HepG2 (cell line): Measurements from ENCODE around the gene PSORS1C2. TPM values are rescaled to one million over a fixed set of nuclear protein-coding genes. Genes with fewer than 3 reads are reported as not detected.

Experiments used
- ATAC-seq: fragments of 200-7000 bp; cut with Tn5 transposase; 3 replicates; pipeline ENCODE4 v1.9.1; 2020; ENCODE audit warnings: mild to moderate bottlenecking, moderate library complexity
- BruUV-seq: library from RNA; stranded (reverse); fragments of 400-500 nt; replicated peaks from 2 replicates; lab custom pipeline; 2021; lab: Mats Ljungman, UMichigan
- CTCF ChIA-PET: fragments of 300-600 bp; formaldehyde crosslinking; extraction: SDS; loops from one replicate; lab custom pipeline; 2021; ENCODE audit warnings: low total read pairs, inconsistent platforms, low intra/inter-chr PET ratio; lab: Yijun Ruan, JAX
- POLR2A ChIA-PET: fragments of 350-600 bp; sonication (Branson Sonifier 250); formaldehyde crosslinking; loops from one replicate; lab custom pipeline; 2020; ENCODE audit warnings: antibody characterized with exemption, inconsistent platforms; lab: Yijun Ruan, JAX
- DNase-seq: peaks from one replicate; pipeline ENCODE4 v3.0.0-alpha.2; 2015; ENCODE audit warnings: low spot score
- FAIRE-seq: peaks from 3 replicates; lab custom pipeline; 2011; peaks lifted over from hg19 to GRCh38; lab: Jason Lieb, UNC
- H2AFZ ChIP-seq: one replicate; pipeline ENCODE4 v1.6.1; 2011; ENCODE audit warnings: low read length, inconsistent platforms
- H3K27ac ChIP-seq: fragments of 300-600 bp; 3 replicates; pipeline ENCODE4 v1.8.0; 2011; ENCODE audit warnings: mixed run types, mild to moderate bottlenecking, mixed read lengths, low read length, inconsistent platforms; ENCODE audit not compliant: insufficient read depth; ENCODE audit errors: extremely low read length
- H3K27me3 ChIP-seq, 2 experiments: fragments of 200-600 bp in 1 of 2; 2 replicates in 1 of 2; 3 replicates in 1 of 2; pipeline versions ENCODE4 v1.6.0 to v1.8.0; 2011; ENCODE audit warnings: low read length in 2 of 2, mild to moderate bottlenecking in 2 of 2, moderate library complexity in 2 of 2, inconsistent platforms in 1 of 2; ENCODE audit not compliant: insufficient read depth in 2 of 2, control insufficient read depth in 1 of 2
- H3K36me3 ChIP-seq, 2 experiments: fragments of 200-600 bp in 1 of 2; replicated peaks in 1 of 2; 2 replicates in 1 of 2; 3 replicates in 1 of 2; pipeline versions ENCODE4 v1.5.1 to v1.8.0; 2011; ENCODE audit warnings: low read length in 2 of 2, inconsistent platforms in 1 of 2; ENCODE audit not compliant: insufficient read depth in 2 of 2, control insufficient read depth in 1 of 2
- H3K4me1 ChIP-seq: 2 replicates; pipeline ENCODE4 v1.5.1; 2012; ENCODE audit warnings: low read length, inconsistent platforms; ENCODE audit not compliant: insufficient read depth
- H3K4me2 ChIP-seq: 2 replicates; pipeline ENCODE4 v1.6.0; 2011; ENCODE audit warnings: low read depth, low read length, inconsistent platforms
- H3K4me3 ChIP-seq, 3 experiments: fragments of 200-600 bp in 1 of 3; sonication (generic), shearing (Covaris generic) in 1 of 3; replicated peaks in 1 of 3; 2 replicates each; pipeline ENCODE4 v1.5.1; 2011 to 2016; ENCODE audit warnings: low read length in 3 of 3, inconsistent platforms in 2 of 3, low read depth in 2 of 3, mild to moderate bottlenecking in 2 of 3, control low read depth in 1 of 3, mixed read lengths in 1 of 3; ENCODE audit not compliant: insufficient read depth in 1 of 3
- H3K79me2 ChIP-seq: one replicate; pipeline ENCODE4 v1.6.1; 2011; ENCODE audit warnings: low read length, inconsistent platforms; ENCODE audit not compliant: insufficient read depth
- H3K9ac ChIP-seq: 2 replicates; pipeline ENCODE4 v1.6.0; 2011; ENCODE audit warnings: mild to moderate bottlenecking, low read depth, low read length, inconsistent platforms; ENCODE audit not compliant: insufficient read depth
- H3K9me3 ChIP-seq: 2 replicates; pipeline ENCODE4 v1.5.1; 2012; ENCODE audit warnings: mild to moderate bottlenecking, low read length
- H4K20me1 ChIP-seq: 2 replicates; pipeline ENCODE4 v1.6.0; 2011; ENCODE audit warnings: inconsistent platforms, mild to moderate bottlenecking, low read length, moderate library complexity; ENCODE audit not compliant: insufficient read depth
- FOXK2 ChIP-seq: fragments of 450-650 bp; IDR thresholded peaks from 2 replicates; pipeline ENCODE4 v1.6.1; 2016
- GATAD1 ChIP-seq: IDR thresholded peaks from 2 replicates; pipeline ENCODE4 v1.6.1; 2016; ENCODE audit warnings: missing genetic modification reagents, missing compliant biosample characterization
- GTF2F1 ChIP-seq: fragments of 150-350 bp; IDR thresholded peaks from 2 replicates; pipeline ENCODE4 v1.6.1; 2014; ENCODE audit warnings: low read length
- IKZF4 ChIP-seq: sonication (generic); formaldehyde crosslinking; IDR thresholded peaks from 2 replicates; pipeline ENCODE4 v1.5.1; 2020; ENCODE audit warnings: borderline replicate concordance, mild to moderate bottlenecking, low read depth, missing genetic modification reagents; ENCODE audit errors: not compliant biosample characterization
- RFXANK ChIP-seq: IDR thresholded peaks from 2 replicates; pipeline ENCODE4 v1.6.1; 2016
- TCF7 ChIP-seq: sonication (generic); IDR thresholded peaks from 2 replicates; pipeline ENCODE4 v1.6.1; 2016; ENCODE audit warnings: antibody characterized with exemption, low read depth
- ZMYM2 ChIP-seq: sonication (generic); formaldehyde crosslinking; IDR thresholded peaks from 2 replicates; pipeline ENCODE4 v1.8.0; 2022; ENCODE audit warnings: mild to moderate bottlenecking, missing genetic modification reagents
- ZNF775 ChIP-seq: sonication (generic); formaldehyde crosslinking; IDR thresholded peaks from 2 replicates; pipeline ENCODE4 v1.4.0; 2020; ENCODE audit warnings: missing genetic modification reagents, mild to moderate bottlenecking, moderate library complexity, borderline replicate concordance
- WGBS: methylation state at CpG from one replicate; pipeline ENCODE4 v1.1.6; 2017; ENCODE audit warnings: low lambda C conversion rate; 5-methylcytosine and 5-hydroxymethylcytosine counted together
- in situ Hi-C: cut with HindIII; loops from 2 replicates; pipeline ENCODE4 v1.10.0; 2017; ENCODE audit warnings: low pct_unique_long_range_greater_than_20kb; ENCODE audit not compliant: extremely low pct_ligation_motif_present
- intact Hi-C: fragments of 100-400 bp; cut with micrococcal nuclease; formaldehyde crosslinking; loops from one replicate; pipeline ENCODE4 v1.10.0; 2022; ENCODE audit not compliant: unreplicated experiment
- polyA plus RNA-seq, 8 experiments: library from polyadenylated mRNA; depleted of rRNA in 3 of 8; stranded (reverse) in 7 of 8; unstranded in 1 of 8; fragments of >200 nt; fragmentation: Illumina TruSeq in 4 of 8; extraction: Trizol in 4 of 8; gene quantifications; 2 replicates each; pipeline versions ENCODE4 v1.2.1 to v1.2.3, GENCODE V29; 2011 to 2016; ENCODE audit warnings: low read depth in 4 of 8, missing spikeins in 1 of 8, mixed read lengths in 1 of 8; ENCODE audit not compliant: insufficient read depth in 1 of 8
- total RNA-seq, 5 experiments: library from RNA; depleted of rRNA; stranded (reverse); fragments of >200 nt; fragmentation: Illumina TruSeq; extraction: Trizol; gene quantifications; 2 replicates each; pipeline ENCODE4 v1.2.3, GENCODE V29; 2016; ENCODE audit warnings: low read depth in 1 of 5
- TF ChIP-seq, protein P1 (sequence below): sonication (generic); formaldehyde crosslinking; IDR thresholded peaks from 2 replicates; pipeline ENCODE4 v1.4.0; 2020; ENCODE audit warnings: mild to moderate bottlenecking, missing genetic modification reagents

The PSORS1C2 gene
- total and polyA plus RNA-seq, 2 of the 13 experiments (the other 11 are each of a cell fraction or from before 2014, with no cell fraction given): not detected

DNA sequence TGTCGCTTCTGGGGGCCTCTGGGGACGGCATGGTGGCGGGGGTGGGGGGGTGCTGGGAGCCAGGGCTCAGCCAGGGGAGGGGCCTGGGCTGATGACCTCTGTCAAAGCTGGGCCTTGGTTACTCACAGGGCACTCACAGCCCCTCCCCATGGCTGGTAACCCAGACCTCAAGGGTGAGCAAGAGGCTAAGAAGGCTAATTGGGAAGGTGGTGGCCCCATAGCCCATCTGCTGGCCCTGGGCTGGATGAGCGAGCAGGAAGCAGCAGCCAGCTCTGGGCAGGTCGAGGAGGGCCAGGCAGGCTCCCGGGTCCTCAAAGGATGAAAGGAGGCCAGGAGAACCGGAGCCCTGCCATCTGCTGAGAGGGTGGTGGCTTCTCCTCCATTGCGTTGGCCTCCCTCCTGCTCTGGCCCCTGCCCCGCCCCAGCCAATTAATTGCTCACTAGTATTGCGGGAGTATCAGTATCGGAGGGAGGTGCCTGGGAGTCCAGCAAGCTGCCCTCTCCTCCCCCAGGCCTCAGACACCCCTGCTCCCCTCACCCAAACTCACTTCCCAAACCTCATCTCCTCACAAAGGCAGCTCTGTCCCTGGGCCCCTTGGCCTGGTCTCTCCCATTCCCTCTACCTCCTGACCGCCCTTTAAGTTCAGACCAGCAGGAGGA lies 17.6 kb downstream of the PSORS1C2 start:
- WGBS: 36% methylated on average over 7 of the region's 12 CpGs
- ATAC-seq (no peak), FAIRE-seq (no peak), DNase-seq (no peak)
- Histone ChIP-seq H3K4me1 (peaks cover 7% of the 10 kb centered on the region), H4K20me1 (no peaks in the 10 kb centered on the region), H2AFZ (no peak overlapping the region), H3K79me2 (no peaks in the 10 kb centered on the region), H3K36me3 (no peaks in the 10 kb centered on the region), H3K27me3 (peaks cover 4 to 67% of the 10 kb centered on the region in 2 experiments; a peak in 4 of 5 replicates), H3K4me3 (no peak overlapping the region), H3K9me3 (no peaks in the 10 kb centered on the region), H3K4me2 (no peak overlapping the region), H3K27ac (no peak overlapping the region), H3K9ac (no peak overlapping the region)
- in situ Hi-C loops (no loop called here), intact Hi-C loops (no loop called here)
- CTCF ChIA-PET: no interaction called here
- POLR2A ChIA-PET: interaction anchor here (0.5 kb wide), 1 partner anchor 37 kb away, joined by 3 read pairs; the partner anchor contains the start of gene CCHCR1
- TF ChIP-seq ZNF775 (CRISPR knock-in tag) (no peak), FOXK2 (no peak)
- BruUV-seq: no TSS peak

DNA sequence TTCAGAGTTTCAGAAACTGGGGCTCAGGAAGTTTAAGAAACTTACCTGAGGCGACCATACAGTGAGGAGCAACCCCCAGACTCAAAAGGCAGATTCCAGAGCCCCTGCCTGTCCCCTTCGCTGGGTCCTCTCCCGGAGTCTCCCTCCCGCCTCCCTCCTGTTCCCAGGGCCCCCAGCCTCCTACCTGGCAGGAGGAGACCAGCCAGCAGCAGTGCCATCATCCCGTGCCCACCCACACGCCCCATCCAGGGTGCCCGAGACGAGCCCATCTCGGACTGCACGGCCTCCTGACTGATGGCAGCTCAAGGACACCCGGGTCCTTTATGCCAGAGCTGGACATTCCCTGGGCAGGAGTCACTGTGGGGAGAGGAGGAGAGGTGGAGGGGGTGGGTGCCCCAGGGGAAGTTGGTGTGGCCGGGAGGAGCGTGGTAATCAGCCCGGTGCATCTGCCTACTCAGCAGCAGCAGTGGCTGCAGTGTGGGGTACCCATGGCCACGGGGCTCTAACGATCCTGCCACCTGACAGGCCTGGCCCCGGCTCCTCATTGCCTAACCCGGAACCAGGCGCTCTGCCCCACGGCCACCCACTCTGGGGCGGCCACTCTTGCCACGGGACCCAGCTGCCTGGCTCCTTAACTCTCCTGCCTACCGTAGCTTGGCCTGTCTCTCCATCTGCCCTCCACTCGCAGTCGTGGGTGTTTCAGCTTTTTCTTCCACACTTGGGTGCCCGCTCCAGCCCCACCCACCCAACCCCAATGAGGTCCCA lies 18.5 kb downstream of the PSORS1C2 start, which contains the start of gene CDSN:
TSS of gene CDSN (minus strand) at position 296 of the 765 bp plus-strand sequence. CDS start at position 269, 27 bp downstream.
- Histone ChIP-seq H3K4me1 (peaks cover 7% of the 10 kb centered on the region), H3K79me2 (no peaks in the 10 kb centered on the region), H3K9me3 (no peaks in the 10 kb centered on the region), H2AFZ (no peak within 1 kb of the TSS), H3K27ac (no peak within 1 kb of the TSS), H3K4me2 (no peak within 1 kb of the TSS), H3K27me3 (peaks cover 4 to 70% of the 10 kb centered on the region in 2 experiments; a peak in 4 of 5 replicates), H3K9ac (no peak within 1 kb of the TSS), H4K20me1 (no peaks in the 10 kb centered on the region), H3K4me3 (no peak within 1 kb of the TSS), H3K36me3 (no peaks in the 10 kb centered on the region)
- no TSS peak for BruUV-seq
- ChIA-PET POLR2A (no interaction called here), CTCF (no interaction called here)
- DNase-seq: no peak
- FAIRE-seq: no peak
- ATAC-seq: no peak
- 39% methylated on average over 17 of the region's 26 CpGs for WGBS
- in situ Hi-C loops (no loop called here), intact Hi-C loops (no loop called here)
- TF ChIP-seq ZMYM2 (CRISPR knock-in tag): no peak
- TF ChIP-seq, protein P1, sequence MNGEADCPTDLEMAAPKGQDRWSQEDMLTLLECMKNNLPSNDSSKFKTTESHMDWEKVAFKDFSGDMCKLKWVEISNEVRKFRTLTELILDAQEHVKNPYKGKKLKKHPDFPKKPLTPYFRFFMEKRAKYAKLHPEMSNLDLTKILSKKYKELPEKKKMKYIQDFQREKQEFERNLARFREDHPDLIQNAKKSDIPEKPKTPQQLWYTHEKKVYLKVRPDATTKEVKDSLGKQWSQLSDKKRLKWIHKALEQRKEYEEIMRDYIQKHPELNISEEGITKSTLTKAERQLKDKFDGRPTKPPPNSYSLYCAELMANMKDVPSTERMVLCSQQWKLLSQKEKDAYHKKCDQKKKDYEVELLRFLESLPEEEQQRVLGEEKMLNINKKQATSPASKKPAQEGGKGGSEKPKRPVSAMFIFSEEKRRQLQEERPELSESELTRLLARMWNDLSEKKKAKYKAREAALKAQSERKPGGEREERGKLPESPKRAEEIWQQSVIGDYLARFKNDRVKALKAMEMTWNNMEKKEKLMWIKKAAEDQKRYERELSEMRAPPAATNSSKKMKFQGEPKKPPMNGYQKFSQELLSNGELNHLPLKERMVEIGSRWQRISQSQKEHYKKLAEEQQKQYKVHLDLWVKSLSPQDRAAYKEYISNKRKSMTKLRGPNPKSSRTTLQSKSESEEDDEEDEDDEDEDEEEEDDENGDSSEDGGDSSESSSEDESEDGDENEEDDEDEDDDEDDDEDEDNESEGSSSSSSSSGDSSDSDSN (CRISPR knock-in tag): no peak
- TF ChIP-seq GTF2F1: no peak
- TF ChIP-seq IKZF4 (CRISPR knock-in tag): no peak
- no peak for TF ChIP-seq RFXANK (CRISPR knock-in tag)
- TF ChIP-seq ZNF775 (CRISPR knock-in tag): no peak
- no peak for TF ChIP-seq TCF7
- TF ChIP-seq GATAD1 (CRISPR knock-in tag): no peak
